ENCODE results near the gene GLCE.
A peak's percentile ranks its signal among the peaks of the same experiment; 100 is the strongest.

Gene GLCE

GRCh38 chr15:69170597-69170996 is 10.2 kb downstream of the GLCE start:
- TF ChIP-seq, protein P1, sequence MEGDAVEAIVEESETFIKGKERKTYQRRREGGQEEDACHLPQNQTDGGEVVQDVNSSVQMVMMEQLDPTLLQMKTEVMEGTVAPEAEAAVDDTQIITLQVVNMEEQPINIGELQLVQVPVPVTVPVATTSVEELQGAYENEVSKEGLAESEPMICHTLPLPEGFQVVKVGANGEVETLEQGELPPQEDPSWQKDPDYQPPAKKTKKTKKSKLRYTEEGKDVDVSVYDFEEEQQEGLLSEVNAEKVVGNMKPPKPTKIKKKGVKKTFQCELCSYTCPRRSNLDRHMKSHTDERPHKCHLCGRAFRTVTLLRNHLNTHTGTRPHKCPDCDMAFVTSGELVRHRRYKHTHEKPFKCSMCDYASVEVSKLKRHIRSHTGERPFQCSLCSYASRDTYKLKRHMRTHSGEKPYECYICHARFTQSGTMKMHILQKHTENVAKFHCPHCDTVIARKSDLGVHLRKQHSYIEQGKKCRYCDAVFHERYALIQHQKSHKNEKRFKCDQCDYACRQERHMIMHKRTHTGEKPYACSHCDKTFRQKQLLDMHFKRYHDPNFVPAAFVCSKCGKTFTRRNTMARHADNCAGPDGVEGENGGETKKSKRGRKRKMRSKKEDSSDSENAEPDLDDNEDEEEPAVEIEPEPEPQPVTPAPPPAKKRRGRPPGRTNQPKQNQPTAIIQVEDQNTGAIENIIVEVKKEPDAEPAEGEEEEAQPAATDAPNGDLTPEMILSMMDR (IDR thresholded peaks at IDR 0.05; ENCODE audit: control insufficient read depth, insufficient read depth, low read depth, low read length, missing control alignments) = no peak
- H3K4me3 ChIP-seq (ENCODE audit: control insufficient read depth, low read depth, low read length) = no peak overlapping the region
- no peak for DNase-seq (ENCODE audit: low read depth)

DNA sequence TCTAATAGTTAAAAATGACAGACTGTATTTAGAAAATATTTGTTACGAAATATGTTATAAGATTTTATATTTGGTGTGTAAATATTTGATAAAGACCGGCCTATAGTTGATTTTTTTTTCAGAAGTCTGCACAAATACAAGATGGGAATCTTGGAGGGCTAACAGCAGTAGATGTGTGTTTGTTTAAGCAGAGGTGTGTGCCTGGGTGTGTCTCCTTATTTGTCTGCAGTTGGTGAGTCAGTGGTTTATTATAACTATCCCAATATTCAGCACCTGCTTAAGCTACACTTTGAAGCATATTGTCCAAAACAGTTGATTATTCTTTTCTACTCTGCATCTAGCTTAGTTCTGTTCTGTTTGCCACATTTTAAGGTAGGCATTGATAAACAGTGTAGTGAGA is 12.4 kb downstream of the GLCE start:
- TF ChIP-seq, protein P1 (IDR thresholded peaks at IDR 0.05; ENCODE audit: control insufficient read depth, insufficient read depth, low read depth, low read length, missing control alignments) = no peak
- no peak for DNase-seq (ENCODE audit: low read depth)

DNA sequence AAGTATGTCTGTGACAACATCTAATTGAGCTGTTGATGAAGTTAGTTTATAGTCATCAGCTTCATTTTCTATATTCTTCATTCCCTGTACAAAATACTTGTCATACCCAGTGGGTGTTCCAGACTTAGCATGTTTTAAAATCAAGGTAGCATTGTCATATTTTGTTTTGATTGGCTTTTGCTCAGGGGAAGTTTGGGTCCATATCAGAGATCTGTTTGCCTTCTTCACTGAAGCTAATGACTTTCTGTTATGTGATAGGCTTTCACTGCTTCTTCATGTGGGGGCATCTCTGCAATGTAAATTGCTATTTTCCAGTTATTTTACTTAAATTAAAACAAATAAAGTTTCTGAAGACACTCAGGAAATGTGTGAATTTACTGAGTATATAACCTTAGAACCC is 15.1 kb downstream of the GLCE start:
- TF ChIP-seq, protein P1 (IDR thresholded peaks at IDR 0.05; ENCODE audit: control insufficient read depth, insufficient read depth, low read depth, low read length, missing control alignments) = no peak
- H3K4me3 ChIP-seq (ENCODE audit: control insufficient read depth, low read depth, low read length) = no peak overlapping the region
- no peak for DNase-seq (ENCODE audit: low read depth)

More for the DNA sequence above, 12.4 kb downstream of the GLCE start:
- no peak overlapping the region for H3K4me3 ChIP-seq (ENCODE audit: control insufficient read depth, low read depth, low read length)

GRCh38 chr15:69181424-69181823 is 21.0 kb downstream of the GLCE start:
- TF ChIP-seq, protein P1 (IDR thresholded peaks at IDR 0.05; ENCODE audit: control insufficient read depth, insufficient read depth, low read depth, low read length, missing control alignments) = no peak
- peak; percentile 16 for DNase-seq (ENCODE audit: low read depth)
- no peak overlapping the region for H3K4me3 ChIP-seq (ENCODE audit: control insufficient read depth, low read depth, low read length)

- TF ChIP-seq, protein P1 (IDR thresholded peaks at IDR 0.05; ENCODE audit: control insufficient read depth, insufficient read depth, low read depth, low read length, missing control alignments) = no peak
- no peak for DNase-seq (ENCODE audit: low read depth)
- H3K4me3 ChIP-seq (ENCODE audit: control insufficient read depth, low read depth, low read length) = no peak overlapping the region
Measured at GRCh38 chr15:69185216-69185615, 24.8 kb downstream of the GLCE start.

GRCh38 chr15:69185706-69186105 is 25.3 kb downstream of the GLCE start:
- TF ChIP-seq, protein P1 (IDR thresholded peaks at IDR 0.05; ENCODE audit: control insufficient read depth, insufficient read depth, low read depth, low read length, missing control alignments) = no peak
- H3K4me3 ChIP-seq (ENCODE audit: control insufficient read depth, low read depth, low read length) = no peak overlapping the region
- no peak for DNase-seq (ENCODE audit: low read depth)

DNA sequence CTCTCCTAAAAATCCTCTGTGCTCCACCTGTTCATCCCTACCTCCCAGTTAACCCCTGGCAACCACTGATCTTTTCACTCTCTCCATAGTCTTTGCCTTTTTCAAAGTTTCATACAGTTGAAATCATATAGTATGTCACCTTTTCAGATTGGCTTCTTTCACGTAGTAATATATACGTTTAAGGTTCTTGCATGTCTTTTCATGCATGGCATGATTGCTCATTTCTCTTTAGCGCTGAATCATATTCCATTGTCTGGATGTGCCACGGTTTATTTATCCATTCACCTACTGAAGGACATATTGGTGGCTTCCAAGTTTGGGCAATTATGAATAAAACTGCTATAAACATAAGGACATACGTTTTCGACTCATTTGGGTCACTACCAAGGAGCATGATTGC is 28.7 kb downstream of the GLCE start:
- no peak overlapping the region for H3K4me3 ChIP-seq (ENCODE audit: control insufficient read depth, low read depth, low read length)
- no peak for DNase-seq (ENCODE audit: low read depth)
- TF ChIP-seq, protein P1 (IDR thresholded peaks at IDR 0.05; ENCODE audit: control insufficient read depth, insufficient read depth, low read depth, low read length, missing control alignments) = no peak

Measured in AG09309 (cell line).